GM12878 (cell line): ENCODE results near the gene SIGLEC10. TPM values are rescaled to one million over a fixed set of nuclear protein-coding genes. Genes with fewer than 3 reads are reported as not detected.
A peak's percentile ranks its signal among the peaks of the same experiment; 100 is the strongest.

Experiments used
- ATAC-seq: fragments of 200-7000 bp; cut with Tn5 transposase; 3 replicates; pipeline ENCODE4 v1.9.1; 2020; ENCODE audit warnings: mild to moderate bottlenecking, moderate library complexity
- BruUV-seq: library from RNA; stranded (reverse); fragments of 400-500 nt; replicated peaks from 2 replicates; lab custom pipeline; 2021; lab: Mats Ljungman, UMichigan
- CTCF ChIA-PET: fragments of 300-600 bp; sonication (Branson Sonifier 250); formaldehyde crosslinking; extraction: SDS; loops from one replicate; lab custom pipeline; 2021; ENCODE audit warnings: inconsistent platforms; lab: Yijun Ruan, JAX
- POLR2A ChIA-PET: fragments of 350-600 bp; formaldehyde crosslinking; extraction: SDS; loops from one replicate; lab custom pipeline; 2021; ENCODE audit warnings: inconsistent platforms; lab: Charles Lee
- RAD21 ChIA-PET: fragments of 300-600 bp; sonication (Branson Sonifier 250); formaldehyde crosslinking; loops from one replicate; lab custom pipeline; 2023; ENCODE audit warnings: antibody characterized with exemption; ENCODE audit not compliant: unreplicated experiment; lab: Charles Lee
- SMC1A ChIA-PET: fragments of 300-600 bp; sonication (Branson Sonifier 250); formaldehyde crosslinking; loops from one replicate; lab custom pipeline; 2023; ENCODE audit not compliant: unreplicated experiment, uncharacterized antibody; lab: Charles Lee
- DNase-seq: peaks from one replicate; pipeline ENCODE4 v3.0.0-alpha.2; 2011; ENCODE audit warnings: low read depth, low spot score
- FAIRE-seq: peaks from 3 replicates; lab custom pipeline; 2011; peaks lifted over from hg19 to GRCh38; lab: Jason Lieb, UNC
- H2AFZ ChIP-seq: 2 replicates; pipeline ENCODE4 v1.6.0; 2011; ENCODE audit warnings: low read depth, low read length, control low read depth; ENCODE audit not compliant: control insufficient read depth
- H3K27ac ChIP-seq: 2 replicates; pipeline ENCODE4 v1.5.1; 2011; ENCODE audit warnings: control low read depth; ENCODE audit not compliant: control insufficient read depth, insufficient read depth
- H3K27me3 ChIP-seq, 2 experiments: replicated peaks in 1 of 2; 2 replicates each; pipeline versions ENCODE4 v1.6.0 to v1.6.1; 2011; ENCODE audit warnings: low read length in 1 of 2; ENCODE audit not compliant: control insufficient read depth in 2 of 2, insufficient read depth in 2 of 2
- H3K36me3 ChIP-seq, 2 experiments: 2 replicates each; pipeline ENCODE4 v1.5.1; 2011; ENCODE audit warnings: low read length in 1 of 2; ENCODE audit not compliant: control insufficient read depth in 2 of 2, insufficient read depth in 2 of 2
- H3K4me1 ChIP-seq: 2 replicates; pipeline ENCODE4 v1.6.1; 2011; ENCODE audit warnings: mild to moderate bottlenecking, low read length, moderate library complexity, mixed read lengths; ENCODE audit not compliant: control insufficient read depth, insufficient read depth
- H3K4me2 ChIP-seq: 2 replicates; pipeline ENCODE4 v1.6.0; 2011; ENCODE audit warnings: control low read depth; ENCODE audit not compliant: control insufficient read depth, insufficient read depth
- H3K4me3 ChIP-seq: fragments of 200-600 bp; sonication (generic); 2 replicates; pipeline ENCODE4 v1.5.1; 2016
- H3K79me2 ChIP-seq: 2 replicates; pipeline ENCODE4 v1.6.0; 2011; ENCODE audit warnings: low read length; ENCODE audit not compliant: control insufficient read depth, insufficient read depth
- H3K9ac ChIP-seq: 2 replicates; pipeline ENCODE4 v1.8.0; 2011; ENCODE audit warnings: low read length, control low read depth, mixed read lengths; ENCODE audit not compliant: control insufficient read depth, insufficient read depth
- H3K9me3 ChIP-seq: replicated peaks from 3 replicates; pipeline ENCODE4 v1.5.1; 2011; ENCODE audit warnings: mild to moderate bottlenecking, low read length; ENCODE audit not compliant: control insufficient read depth, insufficient read depth
- H4K20me1 ChIP-seq: 2 replicates; pipeline ENCODE4 v1.6.0; 2011; ENCODE audit not compliant: control insufficient read depth, insufficient read depth
- RAD21 ChIP-seq: IDR thresholded peaks from 2 replicates; pipeline ENCODE4 v1.6.1; 2011; ENCODE audit warnings: mild to moderate bottlenecking, low read depth, low read length, moderate library complexity; ENCODE audit not compliant: insufficient read depth
- SIX5 ChIP-seq: IDR thresholded peaks from 2 replicates; pipeline ENCODE4 v1.6.1; 2011; ENCODE audit warnings: mild to moderate bottlenecking, low read depth, low read length, moderate library complexity; ENCODE audit not compliant: severe bottlenecking
- SMARCA5 ChIP-seq: fragments of 450-650 bp; IDR thresholded peaks from 2 replicates; pipeline ENCODE4 v1.6.1; 2017; ENCODE audit warnings: mild to moderate bottlenecking
- SMC3 ChIP-seq: IDR thresholded peaks from 2 replicates; pipeline ENCODE4 v1.6.1; 2011; ENCODE audit warnings: low read length, improper control_type of control experiment, borderline replicate concordance
- SPI1 ChIP-seq: IDR thresholded peaks from 2 replicates; pipeline ENCODE4 v1.6.1; 2011; ENCODE audit warnings: low read depth, mild to moderate bottlenecking, low read length, moderate library complexity, borderline replicate concordance; ENCODE audit not compliant: insufficient read depth
- YY1 ChIP-seq: IDR thresholded peaks from 2 replicates; pipeline ENCODE4 v1.6.1; 2011; ENCODE audit warnings: low read depth, mild to moderate bottlenecking, low read length
- ZNF384 ChIP-seq: IDR thresholded peaks from 2 replicates; pipeline ENCODE4 v1.6.1; 2012; ENCODE audit warnings: low read depth, mild to moderate bottlenecking, low read length, improper control_type of control experiment, borderline replicate concordance
- WGBS: methylation state at CpG from one replicate; pipeline ENCODE4 v1.1.6; 2016; ENCODE audit warnings: low lambda C conversion rate; ENCODE audit not compliant: insufficient replicate concordance, insufficient coverage; ENCODE audit errors: missing lambda C conversion rate; 5-methylcytosine and 5-hydroxymethylcytosine counted together
- in situ Hi-C: fragments of 300-500 bp; cut with MboI; formaldehyde crosslinking; loops from 9 replicates; pipeline ENCODE4 v1.14.3; 2018; ENCODE audit warnings: mixed read lengths
- intact Hi-C: fragments of 100-400 bp; cut with micrococcal nuclease; formaldehyde crosslinking; loops from one replicate; pipeline ENCODE4 v1.14.2; 2022; ENCODE audit not compliant: unreplicated experiment
- polyA plus RNA-seq, 11 experiments: library from polyadenylated mRNA; depleted of rRNA in 4 of 11; unstranded in 6 of 11; stranded (reverse) in 5 of 11; fragments of >200 nt; fragmentation: Nextera tagmentation in 4 of 11; fragmentation: Illumina TruSeq in 1 of 11; extraction: Ambion mirVana in 4 of 11; extraction: Trizol in 1 of 11; gene quantifications; 1 replicate in 1 of 11; 2 replicates in 10 of 11; pipeline versions ENCODE4 v1.2.1 to v1.2.3, GENCODE V29; 2011 to 2016; ENCODE audit warnings: inconsistent platforms in 2 of 11, missing spikeins in 2 of 11, low read depth in 1 of 11
- total RNA-seq, 4 experiments: library from RNA; depleted of rRNA in 3 of 4; stranded (reverse); fragments of >200 nt in 3 of 4; fragmentation: Illumina TruSeq in 1 of 4; extraction: Trizol in 1 of 4; gene quantifications; 2 replicates each; pipeline versions ENCODE4 v1.2.1 to v1.2.3, GENCODE V29; 2013 to 2021
- TF ChIP-seq, protein P1 (sequence below), 3 experiments: IDR thresholded peaks in 2 of 3; conservative IDR thresholded peaks in 1 of 3; 2 replicates each; pipeline ENCODE4 v1.5.1; 2011; ENCODE audit warnings: low read depth in 3 of 3, low read length in 3 of 3, mild to moderate bottlenecking in 3 of 3, control low read depth in 2 of 3, moderate library complexity in 2 of 3, inconsistent platforms in 1 of 3, mixed read lengths in 1 of 3; ENCODE audit not compliant: control insufficient read depth in 2 of 3, insufficient read depth in 1 of 3; ENCODE audit errors: extremely low read depth in 1 of 3

Gene SIGLEC10
- total and polyA plus RNA-seq, 10 of the 15 experiments (the other 5 are each of a cell fraction or from before 2014, with no cell fraction given) = 2.3 to 16.8 (median 7.8) TPM

DNA sequence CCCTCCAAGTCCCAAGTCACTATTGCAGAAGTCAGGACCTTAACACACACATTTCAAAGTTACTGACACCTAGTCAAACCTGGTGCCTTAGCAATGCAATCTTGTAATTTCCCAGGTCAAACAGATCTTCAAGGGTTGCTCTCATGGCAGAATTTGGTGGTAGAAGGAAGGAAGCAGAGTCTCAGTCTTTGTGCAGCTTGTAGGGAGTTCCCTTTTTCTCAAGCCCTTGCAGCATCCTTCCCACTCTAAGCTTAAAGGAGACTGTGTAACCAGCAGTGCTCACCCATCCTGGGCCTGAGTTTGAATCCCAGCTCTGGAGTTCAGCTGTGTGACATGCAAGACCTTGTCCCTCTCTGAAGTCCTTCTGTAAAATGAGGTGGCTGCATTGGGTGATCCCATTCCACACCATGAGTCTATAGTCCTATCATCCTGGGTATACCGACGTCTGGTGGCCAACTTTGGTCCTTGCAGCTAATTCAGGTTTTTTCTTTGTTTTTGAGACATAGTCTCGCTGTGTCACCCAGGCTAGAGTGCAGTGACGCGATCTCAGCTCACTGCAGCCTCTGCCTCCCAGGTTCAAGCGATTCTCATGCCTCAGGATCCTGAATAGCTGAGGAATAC lies 9.8 kb downstream of the SIGLEC10 start:
- no peak for DNase-seq
- BruUV-seq = no TSS peak

More for the DNA sequence above, 9.8 kb downstream of the SIGLEC10 start:
- in situ Hi-C loops = no loop called here
- Histone ChIP-seq H3K4me1 (peaks cover 14% of the 10 kb centered on the region), H3K27me3 (no peaks in the 10 kb centered on the region), H3K4me2 (no peak overlapping the region), H3K4me3 (no peak overlapping the region), H2AFZ (no peak overlapping the region), H3K36me3 (no peaks in the 10 kb centered on the region), H4K20me1 (no peaks in the 10 kb centered on the region), H3K9me3 (no peaks in the 10 kb centered on the region; the same call in 2 of the 3 replicates), H3K9ac (no peak overlapping the region), H3K27ac (no peak overlapping the region), H3K79me2 (no peaks in the 10 kb centered on the region)
- 12% methylated on average over 6 of the region's 6 CpGs for WGBS
- ATAC-seq (peak; percentile 89), FAIRE-seq (peak; percentile 75)
- POLR2A ChIA-PET = interaction anchor here (0.9 to 1.4 kb wide), 3 partner anchors 11 to 68 kb away, joined by 3 to 4 read pairs (median 3); partner anchors contain the start of gene SIGLEC10
- RAD21 ChIA-PET = interaction anchor here (0.7 to 3.2 kb wide), 9 partner anchors 10 to 69 kb away, joined by 3 to 18 read pairs (median 7); partner anchors contain the start of genes SIGLEC10 and VSIG10L
- TF ChIP-seq ZNF384 (no peak), YY1 (0 out of 2 replicates have a peak, but pooled peaks have one; percentile 24), SMC3 (peak; percentile 81), RAD21 (peak; percentile 66), SPI1 (peak; percentile 53; the same call in 1 of the 2 replicates), SMARCA5 (peak; percentile 68), SIX5 (no peak)
- TF ChIP-seq, protein P1, sequence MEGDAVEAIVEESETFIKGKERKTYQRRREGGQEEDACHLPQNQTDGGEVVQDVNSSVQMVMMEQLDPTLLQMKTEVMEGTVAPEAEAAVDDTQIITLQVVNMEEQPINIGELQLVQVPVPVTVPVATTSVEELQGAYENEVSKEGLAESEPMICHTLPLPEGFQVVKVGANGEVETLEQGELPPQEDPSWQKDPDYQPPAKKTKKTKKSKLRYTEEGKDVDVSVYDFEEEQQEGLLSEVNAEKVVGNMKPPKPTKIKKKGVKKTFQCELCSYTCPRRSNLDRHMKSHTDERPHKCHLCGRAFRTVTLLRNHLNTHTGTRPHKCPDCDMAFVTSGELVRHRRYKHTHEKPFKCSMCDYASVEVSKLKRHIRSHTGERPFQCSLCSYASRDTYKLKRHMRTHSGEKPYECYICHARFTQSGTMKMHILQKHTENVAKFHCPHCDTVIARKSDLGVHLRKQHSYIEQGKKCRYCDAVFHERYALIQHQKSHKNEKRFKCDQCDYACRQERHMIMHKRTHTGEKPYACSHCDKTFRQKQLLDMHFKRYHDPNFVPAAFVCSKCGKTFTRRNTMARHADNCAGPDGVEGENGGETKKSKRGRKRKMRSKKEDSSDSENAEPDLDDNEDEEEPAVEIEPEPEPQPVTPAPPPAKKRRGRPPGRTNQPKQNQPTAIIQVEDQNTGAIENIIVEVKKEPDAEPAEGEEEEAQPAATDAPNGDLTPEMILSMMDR (IDR thresholded peaks at IDR 0.05 in 2 of 3, conservative IDR thresholded peaks at IDR 0.05 in 1 of 3; ENCODE audit: control insufficient read depth in 2 of 3, extremely low read depth in 1 of 3, insufficient read depth in 1 of 3, low read depth in 3 of 3, low read length in 3 of 3) = peak; percentile 63 to 79 (median 71)
- intact Hi-C loops = loop anchor here (1.0 kb wide), 1 partner anchor 69 kb away; no protein-coding TSS in a partner anchor
- CTCF ChIA-PET = interaction anchor here (0.8 to 5.7 kb wide), 11 partner anchors 10 to 67 kb away, joined by 3 to 49 read pairs (median 6); partner anchors contain the start of genes SIGLEC10 and VSIG10L
- SMC1A ChIA-PET = interaction anchor here (0.9 to 2.4 kb wide), 8 partner anchors 8 to 69 kb away, joined by 3 to 19 read pairs (median 5); partner anchors contain the start of gene SIGLEC10
